HCT116 (cell line): ENCODE data around the gene CST2. TPM values are rescaled to one million over a fixed set of nuclear protein-coding genes. Genes with fewer than 3 reads are reported as not detected.

ENCODE experiments used
- ATAC-seq: fragments of 200-7000 bp; cut with Tn5 transposase; 2 replicates; pipeline ENCODE4 v1.9.1; 2020; ENCODE audit warnings: mild to moderate bottlenecking, moderate library complexity
- BruUV-seq: library from RNA; stranded (reverse); fragments of 400-500 nt; replicated peaks from 2 replicates; lab custom pipeline; 2021; lab: Mats Ljungman, UMichigan
- CTCF ChIA-PET: fragments of 300-600 bp; sonication (Branson Sonifier 250); formaldehyde crosslinking; loops from one replicate; lab custom pipeline; 2021; ENCODE audit warnings: antibody characterized with exemption; lab: Charles Lee
- POLR2A ChIA-PET: fragments of 300-600, 350-600 bp; sonication (Branson Sonifier 250); formaldehyde crosslinking; loops from one replicate; lab custom pipeline; 2021; ENCODE audit warnings: antibody characterized with exemption; lab: Charles Lee
- RAD21 ChIA-PET, 2 experiments: fragments of 300-600 bp; sonication (Branson Sonifier 250); formaldehyde crosslinking; loops; one replicate each; lab custom pipeline; 2023; ENCODE audit warnings: low total read pairs in 2 of 2; ENCODE audit not compliant: uncharacterized antibody in 2 of 2, unreplicated experiment in 2 of 2, low non-redundant PET in 1 of 2; lab: Charles Lee
- DNase-seq: peaks from one replicate; pipeline ENCODE4 v3.0.0-alpha.2; 2010; ENCODE audit warnings: low read depth, low spot score
- H2AFZ ChIP-seq: fragments of 200-600 bp; shearing (Covaris generic), sonication (generic); 2 replicates; pipeline ENCODE4 v1.6.1; 2017; ENCODE audit warnings: low read depth, mixed run types, mixed read lengths, antibody characterized with exemption, low read length; ENCODE audit not compliant: poor library complexity, severe bottlenecking
- H3K27ac ChIP-seq: 2 replicates; pipeline ENCODE4 v1.5.1; 2012; ENCODE audit warnings: low read depth, low read length
- H3K27me3 ChIP-seq: fragments of 200-600 bp; sonication (generic); 2 replicates; pipeline ENCODE4 v1.6.1; 2016; ENCODE audit warnings: mixed run types, low read length, mixed read lengths; ENCODE audit not compliant: insufficient read depth
- H3K36me3 ChIP-seq, 2 experiments: fragments of 200-500 bp in 1 of 2; fragments of 200-600 bp in 1 of 2; sonication (Bioruptor generic) in 1 of 2; sonication (generic) in 1 of 2; 2 replicates each; pipeline versions ENCODE4 v1.5.1 to v1.6.1; 2014 to 2016; ENCODE audit warnings: low read length in 2 of 2, inconsistent platforms in 1 of 2, mixed read lengths in 1 of 2, mixed run types in 1 of 2; ENCODE audit not compliant: insufficient read depth in 2 of 2, control insufficient read depth in 1 of 2
- H3K4me1 ChIP-seq, 2 experiments: fragments of 200-600 bp in 1 of 2; sonication (generic) in 1 of 2; 2 replicates each; pipeline versions ENCODE4 v1.5.1 to v1.6.1; 2012 to 2017; ENCODE audit warnings: low read length in 2 of 2, inconsistent platforms in 1 of 2, mild to moderate bottlenecking in 1 of 2, mixed read lengths in 1 of 2, mixed run types in 1 of 2, moderate library complexity in 1 of 2; ENCODE audit not compliant: insufficient read depth in 2 of 2, control insufficient read depth in 1 of 2
- H3K4me2 ChIP-seq: fragments of 200-600 bp; sonication (generic); 2 replicates; pipeline ENCODE4 v1.6.1; 2017; ENCODE audit warnings: mixed run types, low read length, mixed read lengths
- H3K4me3 ChIP-seq, 2 experiments: fragments of 200-600 bp in 1 of 2; sonication (generic) in 1 of 2; replicated peaks in 1 of 2; 2 replicates each; pipeline ENCODE4 v1.5.1; 2011 to 2016; ENCODE audit warnings: low read length in 2 of 2, control low read depth in 1 of 2, low read depth in 1 of 2, mild to moderate bottlenecking in 1 of 2, mixed read lengths in 1 of 2, mixed run types in 1 of 2
- H3K79me2 ChIP-seq: fragments of 200-600 bp; sonication (generic); 2 replicates; pipeline ENCODE4 v1.6.1; 2017; ENCODE audit warnings: mild to moderate bottlenecking, mixed run types, low read length, moderate library complexity, mixed read lengths; ENCODE audit not compliant: insufficient read depth
- H3K9ac ChIP-seq: fragments of 200-600 bp; sonication (generic); 2 replicates; pipeline ENCODE4 v1.6.1; 2016; ENCODE audit warnings: low read length, mixed read lengths
- H3K9me2 ChIP-seq: fragments of 200-600 bp; sonication (generic), shearing (Covaris generic); 2 replicates; pipeline ENCODE4 v1.6.1; 2017; ENCODE audit warnings: mixed run types, mild to moderate bottlenecking, moderate library complexity; ENCODE audit not compliant: insufficient read depth
- H3K9me3 ChIP-seq, 2 experiments: fragments of 200-500 bp in 1 of 2; fragments of 200-600 bp in 1 of 2; sonication (Bioruptor generic) in 1 of 2; sonication (generic) in 1 of 2; 2 replicates each; pipeline ENCODE4 v1.6.1; 2014 to 2017; ENCODE audit warnings: low read length in 2 of 2, mixed read lengths in 2 of 2, inconsistent platforms in 1 of 2, low read depth in 1 of 2, mild to moderate bottlenecking in 1 of 2, mixed run types in 1 of 2, moderate library complexity in 1 of 2; ENCODE audit not compliant: control insufficient read depth in 1 of 2, insufficient read depth in 1 of 2
- H4K20me1 ChIP-seq: fragments of 200-600 bp; sonication (generic), shearing (Covaris generic); 2 replicates; pipeline ENCODE4 v1.6.1; 2017; ENCODE audit warnings: mixed run types, mild to moderate bottlenecking, moderate library complexity; ENCODE audit not compliant: insufficient read depth
- CBX3 ChIP-seq: IDR thresholded peaks from 2 replicates; pipeline ENCODE4 v1.6.1; 2012; ENCODE audit warnings: low read depth
- EZH2 ChIP-seq: fragments of 200-600 bp; sonication (generic); IDR thresholded peaks from 2 replicates; pipeline ENCODE4 v1.6.1; 2017; ENCODE audit warnings: antibody characterized with exemption, mixed run types
- MAX ChIP-seq: IDR thresholded peaks from 2 replicates; pipeline ENCODE4 v1.6.1; 2012
- REST ChIP-seq: IDR thresholded peaks from 2 replicates; pipeline ENCODE4 v1.6.1; 2012; ENCODE audit warnings: low read depth
- SIN3A ChIP-seq: IDR thresholded peaks from 2 replicates; pipeline ENCODE4 v1.6.1; 2012; ENCODE audit warnings: low read depth
- SP1 ChIP-seq: IDR thresholded peaks from 2 replicates; pipeline ENCODE4 v1.6.1; 2012; ENCODE audit warnings: low read depth
- SRF ChIP-seq: IDR thresholded peaks from 2 replicates; pipeline ENCODE4 v1.6.1; 2012; ENCODE audit warnings: low read depth
- ZFX ChIP-seq: fragments of 450-650 bp; IDR thresholded peaks from 2 replicates; pipeline ENCODE4 v1.6.1; 2017
- ZNF274 ChIP-seq: fragments of 200-500 bp; sonication (Bioruptor generic); IDR thresholded peaks from 2 replicates; pipeline ENCODE4 v1.6.1; 2014; ENCODE audit warnings: mild to moderate bottlenecking, low read depth, low read length, inconsistent platforms
- intact Hi-C: fragments of 100-400 bp; cut with micrococcal nuclease; formaldehyde crosslinking; loops from 2 replicates; pipeline ENCODE4 v1.10.0; 2022
- total RNA-seq: library from RNA; stranded (reverse); gene quantifications from one replicate; pipeline ENCODE4 v1.2.1, GENCODE V29; 2021; ENCODE audit not compliant: unreplicated experiment

Gene CST2
- total RNA-seq, 1 experiment from 2014 or later: not detected

GRCh38 chr20:23870461-23870860 lies 43.9 kb upstream of the CST2 start:
- TF ChIP-seq REST (no peak), SRF (no peak), CBX3 (no peak), ZNF274 (no peak), ZFX (no peak), EZH2 (no peak), SP1 (no peak), MAX (no peak)
- DNase-seq (no peak), ATAC-seq (no peak)
- Histone ChIP-seq H3K9ac (no peak overlapping the region), H3K27ac (no peak overlapping the region), H3K4me1 (no peaks in the 10 kb centered on the region), H3K9me2 (no peaks in the 10 kb centered on the region), H3K4me2 (no peak overlapping the region), H3K4me3 (no peak overlapping the region), H3K79me2 (no peaks in the 10 kb centered on the region), H2AFZ (no peak overlapping the region), H3K9me3 (no peaks in the 10 kb centered on the region), H3K36me3 (no peaks in the 10 kb centered on the region), H4K20me1 (no peaks in the 10 kb centered on the region), H3K27me3 (peaks cover 29% of the 10 kb centered on the region)
- CTCF ChIA-PET: no interaction called here
- POLR2A ChIA-PET: no interaction called here
- BruUV-seq: no TSS peak
- intact Hi-C loops: no loop called here
- RAD21 ChIA-PET: no interaction called here

- RAD21 ChIA-PET: no interaction called here
- H3K9ac ChIP-seq: no peak overlapping the region
- H3K9me3 ChIP-seq: no peaks in the 10 kb centered on the region
- H3K27ac ChIP-seq: no peak overlapping the region
- peaks cover 23% of the 10 kb centered on the region for H3K27me3 ChIP-seq
- ATAC-seq (no peak), DNase-seq (no peak)
- no peaks in the 10 kb centered on the region for H3K4me1 ChIP-seq
- no peak overlapping the region for H2AFZ ChIP-seq
- no peak overlapping the region for H3K4me2 ChIP-seq
- BruUV-seq: no TSS peak
- CTCF ChIA-PET: no interaction called here
- POLR2A ChIA-PET: no interaction called here
- H3K9me2 ChIP-seq: no peaks in the 10 kb centered on the region
- intact Hi-C loops: no loop called here
- no peaks in the 10 kb centered on the region for H3K79me2 ChIP-seq
- H3K36me3 ChIP-seq: no peaks in the 10 kb centered on the region
- no peak overlapping the region for H3K4me3 ChIP-seq
- no peaks in the 10 kb centered on the region for H4K20me1 ChIP-seq
- no peak for TF ChIP-seq ZFX
- TF ChIP-seq ZNF274: no peak
- TF ChIP-seq REST: no peak
- TF ChIP-seq SIN3A: no peak
Measured at GRCh38 chr20:23869520-23869919, 43.0 kb upstream of the CST2 start.
